GM21528 (cell line): Measurements from ENCODE around the gene SHC3.
"Not testable (repeated sequence)": the region's sequence is repeated elsewhere in the genome, so short reads cannot be mapped to it uniquely, and the experiment has no call there.

Experiments
- ATAC-seq: cut with Tn5 transposase; IDR thresholded peaks from one replicate; pipeline ENCODE4 v1.9.1; 2021; ENCODE audit warnings: mild to moderate bottlenecking, moderate library complexity; ENCODE audit not compliant: unreplicated experiment, low FRiP score

SHC3 gene

DNA sequence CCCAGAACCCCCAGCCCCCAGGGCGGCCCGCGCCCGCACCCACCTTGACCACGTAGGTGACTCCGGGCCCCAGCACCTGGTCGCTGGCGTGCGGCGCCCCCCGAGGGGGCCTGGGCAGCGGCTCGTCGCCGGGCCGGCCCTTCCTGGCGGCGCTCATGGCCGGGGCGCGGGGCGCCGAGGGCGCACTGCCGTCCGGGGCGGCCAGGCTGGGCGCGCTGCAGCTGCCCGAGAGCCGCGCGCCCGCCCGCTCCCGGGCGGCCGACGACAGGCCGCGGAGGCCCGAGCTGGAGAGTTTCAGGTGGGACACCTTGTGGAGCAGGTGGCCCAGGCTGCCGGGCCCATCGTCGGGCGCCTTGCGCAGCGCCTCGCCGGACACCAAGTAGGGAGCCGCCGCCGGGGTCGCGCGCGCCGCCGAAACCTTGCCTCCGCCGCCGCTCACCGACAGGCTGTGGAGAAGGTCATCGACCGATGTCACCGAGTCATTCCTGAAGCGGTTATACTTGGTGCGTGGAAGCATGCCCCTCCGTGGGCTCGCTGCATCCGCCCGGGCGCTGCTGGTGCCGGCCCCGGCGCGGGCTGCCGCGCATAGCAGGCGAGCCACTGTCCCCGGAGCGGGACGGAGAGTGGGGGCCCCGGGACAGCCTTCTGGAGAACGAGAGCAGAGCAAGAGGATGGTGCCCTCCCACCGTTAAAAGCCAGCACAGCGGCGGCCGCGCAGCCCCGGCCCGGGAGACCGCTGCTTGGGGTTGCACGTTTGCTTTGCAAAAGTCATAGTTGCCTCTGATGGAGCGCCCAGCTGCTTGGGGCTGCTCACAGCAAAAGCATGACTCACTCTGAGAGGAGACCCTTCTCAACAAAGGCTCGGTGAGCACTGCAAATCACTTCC is at the start of gene SHC3:
SHC3 (minus strand) TSS at position 875 of the 886 bp plus-strand sequence; CDS start at position 517, 358 bp downstream.
- ATAC-seq: no peak

DNA sequence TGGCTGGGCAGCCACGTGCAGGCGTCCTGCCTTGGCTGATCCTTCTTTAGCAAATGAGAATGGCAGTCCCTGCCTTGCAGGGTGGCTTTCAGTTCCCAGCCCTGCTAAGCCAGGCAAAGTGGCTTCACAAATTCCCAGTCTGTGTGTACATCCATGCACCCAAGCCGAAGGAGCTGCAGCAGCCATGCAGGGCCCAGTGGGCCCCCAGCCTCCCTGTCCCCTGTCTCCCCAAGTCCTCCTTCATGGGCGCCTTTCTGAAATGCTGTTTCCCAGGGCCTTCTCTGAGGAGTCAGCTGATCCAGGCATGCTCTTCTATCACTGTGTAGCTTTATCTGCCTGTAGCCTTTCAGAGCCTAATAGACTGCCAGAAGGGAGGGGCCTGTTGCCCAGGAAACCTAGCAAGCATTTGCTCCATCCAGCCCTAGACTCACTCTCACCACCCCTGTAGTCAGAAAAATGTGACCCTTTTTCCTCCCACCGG is 47.4 kb upstream of the SHC3 start:
- ATAC-seq: no peak

DNA sequence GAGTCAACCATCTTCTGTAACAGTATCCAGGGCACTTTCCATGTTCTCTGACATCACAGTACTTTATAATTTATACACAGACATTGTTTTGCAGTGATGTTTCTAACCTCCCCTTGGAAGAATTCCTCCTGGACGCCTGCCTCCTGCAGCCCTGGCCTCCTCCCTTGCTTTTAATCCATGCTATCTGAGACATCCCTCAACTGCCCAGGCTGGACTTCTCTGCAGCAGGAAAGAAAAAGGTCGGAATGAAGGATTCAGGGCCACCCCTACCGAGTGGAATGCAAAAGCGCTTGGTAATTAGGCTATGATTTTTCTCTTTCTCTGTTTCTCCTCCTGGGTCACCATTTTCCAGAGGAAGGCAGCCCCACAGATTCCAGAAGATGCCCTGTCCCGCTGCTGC is 47.0 kb upstream of the SHC3 start:
- no peak for ATAC-seq

DNA sequence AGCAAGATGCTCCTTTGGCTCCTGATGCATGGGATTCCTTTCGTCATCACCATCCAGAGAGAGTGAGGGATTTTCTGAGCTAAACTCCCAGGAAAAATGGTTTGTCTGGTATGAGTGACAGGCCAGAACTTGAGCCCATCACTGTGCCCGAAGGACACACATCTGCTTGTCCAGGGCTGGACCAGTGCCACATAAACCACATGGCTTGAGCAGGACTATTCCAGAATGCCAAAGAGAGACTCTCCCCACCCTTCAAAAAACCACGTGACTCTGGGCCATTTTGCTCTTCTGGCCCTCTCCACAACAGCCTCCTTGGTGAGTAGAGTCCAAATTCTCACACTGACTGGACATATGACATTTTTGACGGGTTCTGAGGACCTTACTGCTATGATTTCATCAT is 46.4 kb upstream of the SHC3 start:
- no peak for ATAC-seq

DNA sequence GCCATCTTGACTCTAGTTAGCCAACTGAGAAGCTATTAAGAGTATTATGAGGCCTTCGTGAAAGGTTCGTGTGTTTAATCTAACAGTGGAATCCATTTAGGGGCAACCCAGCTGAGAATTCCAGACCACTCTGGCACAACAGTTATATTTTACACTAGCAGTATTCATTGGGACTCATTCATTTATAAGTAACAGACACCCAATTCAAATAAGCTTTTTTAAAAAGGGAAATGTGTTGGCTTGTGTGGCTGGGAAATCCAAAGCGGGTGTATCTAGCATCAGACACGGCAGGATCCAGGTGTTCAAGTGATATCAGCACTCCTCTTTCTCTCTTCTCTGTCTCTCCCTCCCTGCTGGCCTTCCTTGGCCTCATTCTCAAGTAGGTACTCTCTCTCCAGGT is 46.0 kb upstream of the SHC3 start:
- ATAC-seq: no peak

GRCh38 chr9:89223396-89223977 is 44.9 kb upstream of the SHC3 start:
- no peak for ATAC-seq

GRCh38 chr9:89219637-89220036 is 41.0 kb upstream of the SHC3 start:
- ATAC-seq: no peak

DNA sequence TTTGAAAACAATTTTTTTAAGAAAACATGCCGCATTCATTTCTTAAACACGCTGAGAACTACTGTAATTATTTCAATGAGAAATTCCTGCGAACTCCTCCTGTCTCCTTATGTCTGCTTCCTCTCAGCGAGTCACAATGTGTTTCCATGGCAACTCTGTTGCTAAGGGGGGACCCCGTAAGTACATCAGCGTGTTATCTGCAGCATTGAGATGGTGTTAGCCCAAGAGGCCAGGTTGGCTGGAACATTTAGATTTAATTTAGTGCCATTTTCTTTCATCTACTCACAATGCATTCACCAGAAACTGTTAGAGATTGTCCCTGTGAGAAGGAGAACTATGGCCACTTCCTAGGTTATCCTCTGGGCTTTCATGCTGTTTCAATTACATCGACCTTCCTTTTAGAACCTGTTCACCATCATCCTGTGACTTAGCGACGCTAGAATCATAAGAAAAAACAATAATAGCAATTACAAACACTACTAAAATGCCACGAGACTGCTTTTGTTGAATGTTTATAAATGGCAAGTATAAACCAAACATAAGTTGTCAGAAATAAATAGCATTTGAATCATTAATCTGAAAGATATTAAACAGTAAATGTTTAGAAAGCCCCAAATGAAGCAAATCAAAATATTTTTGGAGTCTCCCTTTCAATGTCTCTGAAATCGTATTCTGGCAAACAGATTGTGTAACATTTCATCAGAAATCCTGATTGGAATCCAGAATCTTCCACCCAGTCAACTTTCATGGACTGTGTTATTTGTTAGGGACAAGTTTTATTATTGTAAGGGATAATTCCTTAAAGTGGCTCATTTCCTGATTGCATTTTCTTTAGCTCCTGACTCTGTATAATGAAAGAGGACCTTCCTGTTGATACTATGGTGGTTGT is 39.7 kb upstream of the SHC3 start:
- no peak for ATAC-seq

DNA sequence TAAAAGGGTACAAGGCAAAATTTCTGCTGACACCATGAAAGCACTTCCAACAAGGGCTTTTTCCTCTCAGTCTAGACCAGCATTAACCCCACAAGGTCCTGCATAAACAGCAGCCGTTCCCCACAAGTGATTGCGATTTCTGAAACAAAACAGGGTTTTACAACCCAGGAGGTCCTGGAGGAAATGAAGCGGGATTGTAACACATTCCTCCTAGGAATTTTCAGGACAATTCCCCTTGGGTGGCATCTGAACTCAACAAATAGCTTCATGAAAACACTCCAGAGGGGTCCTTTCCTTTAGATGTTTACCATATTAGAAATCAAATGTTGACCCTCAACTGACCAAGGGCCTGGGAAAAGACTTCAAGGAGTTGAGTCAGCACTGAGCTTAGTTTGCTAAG is 36.7 kb upstream of the SHC3 start:
- no peak for ATAC-seq

- ATAC-seq: no peak
Measured at GRCh38 chr9:89213396-89213880, 34.8 kb upstream of the SHC3 start.

DNA sequence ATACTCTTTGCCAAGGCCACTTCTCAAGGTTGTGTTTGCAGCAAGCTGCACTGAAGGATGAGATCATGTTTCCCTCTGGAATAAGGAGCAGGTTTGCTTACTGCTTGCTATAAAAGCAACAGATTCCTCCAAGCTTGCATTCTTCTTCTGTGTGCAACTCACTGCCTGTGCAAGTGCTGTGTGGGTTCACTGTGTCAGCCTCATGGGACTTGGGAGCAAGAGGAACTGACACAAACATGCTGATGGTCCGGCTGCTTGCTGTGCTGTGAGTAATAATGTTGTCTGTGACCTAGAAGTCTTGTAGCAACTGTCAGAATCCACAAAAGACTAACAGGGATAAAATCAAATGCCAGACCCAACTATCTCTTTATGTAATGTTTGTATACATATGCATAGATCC is 33.6 kb upstream of the SHC3 start:
- no peak for ATAC-seq

- ATAC-seq: not testable (repeated sequence)
Measured at GRCh38 chr9:89209311-89209710, 30.7 kb upstream of the SHC3 start.

- no peak for ATAC-seq
Measured at GRCh38 chr9:89207026-89207425, 28.4 kb upstream of the SHC3 start.

- ATAC-seq: no peak
Measured at GRCh38 chr9:89204801-89205200, 26.2 kb upstream of the SHC3 start.

- ATAC-seq: no peak
Measured at GRCh38 chr9:89195131-89195797, 16.6 kb upstream of the SHC3 start.

GRCh38 chr9:89194421-89195130 is 16.0 kb upstream of the SHC3 start:
- no peak for ATAC-seq

DNA sequence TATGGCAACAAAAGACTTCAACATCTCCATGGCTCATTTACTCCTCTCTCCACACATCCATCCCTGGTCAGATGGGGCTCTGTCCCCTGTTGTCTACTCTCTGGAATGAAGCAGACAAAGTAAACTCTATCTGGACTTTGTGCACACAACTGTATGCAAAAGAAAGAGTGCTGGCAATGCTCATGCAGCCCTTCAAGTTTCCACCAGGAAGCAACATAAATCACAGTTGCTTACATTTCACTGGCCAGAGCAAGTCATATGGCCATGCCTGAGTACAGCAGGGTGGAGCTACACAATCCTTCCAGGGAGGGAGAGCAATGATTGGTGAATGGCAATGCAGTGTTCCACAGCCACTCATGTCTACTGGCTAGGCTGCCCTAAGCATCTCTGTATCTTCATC is 12.4 kb upstream of the SHC3 start:
- no peak for ATAC-seq

DNA sequence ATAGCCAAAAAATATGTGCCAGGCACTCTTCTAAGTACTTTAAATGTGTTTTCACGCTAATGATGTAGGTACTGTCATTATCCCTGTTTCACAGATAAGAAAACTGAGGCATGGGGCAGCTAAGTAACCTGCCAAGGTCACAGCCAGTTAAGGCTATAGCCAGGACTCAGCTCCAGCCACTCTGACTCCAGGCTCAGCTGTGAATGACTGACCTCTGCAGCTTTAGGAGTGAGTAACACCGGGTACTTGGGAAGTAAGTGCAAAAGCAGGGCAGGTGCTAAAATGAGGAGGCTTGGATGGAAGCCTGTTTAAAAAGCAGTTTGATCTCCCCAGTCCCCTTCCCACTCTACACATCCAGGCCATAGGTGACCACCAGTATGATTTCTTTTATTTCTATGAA is 10.6 kb upstream of the SHC3 start:
- no peak for ATAC-seq

DNA sequence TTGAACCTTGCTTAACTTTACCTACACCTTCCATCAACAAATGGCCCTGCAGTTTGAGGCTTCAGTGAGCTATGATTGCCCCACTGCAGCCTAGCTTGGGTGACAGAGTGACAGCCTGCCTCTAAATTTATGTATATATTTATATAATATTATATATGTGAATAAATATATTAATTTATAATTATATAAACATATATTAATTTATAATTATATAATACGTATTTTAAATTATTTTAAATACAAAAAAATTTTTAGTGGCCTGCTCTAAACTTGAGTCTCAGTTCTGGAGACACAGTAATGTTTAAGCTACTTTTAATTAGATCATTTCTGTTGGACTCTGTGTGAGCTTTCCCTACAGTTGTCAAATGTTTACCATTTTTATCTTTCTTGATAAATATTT is 9.3 kb upstream of the SHC3 start:
- no peak for ATAC-seq

DNA sequence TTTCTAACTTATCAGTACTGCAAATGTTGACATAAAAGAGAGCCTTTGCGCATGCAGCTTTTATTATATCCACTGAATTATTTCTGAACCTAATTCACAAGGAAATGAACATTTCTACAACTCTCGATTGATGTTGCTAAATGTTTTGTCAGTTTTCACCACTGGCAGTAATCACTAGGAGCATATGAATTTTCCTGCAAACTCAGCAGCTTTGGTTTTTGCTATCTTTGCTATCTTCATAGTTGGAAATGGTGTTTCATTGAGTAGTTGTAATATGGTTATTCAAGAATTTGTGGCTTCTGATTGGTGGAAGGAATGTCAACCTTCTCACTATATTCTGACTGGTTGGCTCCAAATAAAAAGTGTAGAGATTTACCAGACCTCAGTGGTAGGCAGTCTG is 8.9 kb upstream of the SHC3 start:
- ATAC-seq: no peak
